Skeletal muscle tissue (tissue), 4 donors: ENCODE measurements around the gene KCTD16. TPM values are rescaled to one million over a fixed set of nuclear protein-coding genes. Genes with fewer than 3 reads are reported as not detected.

Experiments
- H3K27ac ChIP-seq: one replicate; pipeline ENCODE4 v1.7.0; 2013; ENCODE audit warnings: mild to moderate bottlenecking, low read depth, low read length, inconsistent platforms
- H3K27me3 ChIP-seq, 3 donors: one replicate each; pipeline ENCODE4 v1.7.0; 2013; ENCODE audit warnings: low read length in 3 of 3; ENCODE audit not compliant: control insufficient read depth in 3 of 3, insufficient read depth in 3 of 3
- H3K36me3 ChIP-seq, 3 donors: one replicate each; pipeline ENCODE4 v1.7.0; 2013; ENCODE audit warnings: low read length in 3 of 3; ENCODE audit not compliant: control insufficient read depth in 3 of 3, insufficient read depth in 3 of 3
- H3K4me1 ChIP-seq, 3 donors: one replicate each; pipeline ENCODE4 v1.7.0; 2013; ENCODE audit warnings: low read length in 3 of 3, mild to moderate bottlenecking in 3 of 3; ENCODE audit not compliant: control insufficient read depth in 3 of 3, insufficient read depth in 3 of 3
- H3K4me3 ChIP-seq, 3 donors: one replicate each; pipeline ENCODE4 v1.7.0; 2013; ENCODE audit warnings: low read length in 3 of 3
- H3K9ac ChIP-seq, 3 donors: one replicate each; pipeline ENCODE4 v1.7.0; 2013; ENCODE audit warnings: low read length in 3 of 3, mild to moderate bottlenecking in 3 of 3, moderate library complexity in 2 of 3, low read depth in 1 of 3
- H3K9me3 ChIP-seq, 3 donors: one replicate each; pipeline ENCODE4 v1.7.0; 2013; ENCODE audit warnings: low read length in 3 of 3; ENCODE audit not compliant: control insufficient read depth in 3 of 3
- total RNA-seq: library from RNA; depleted of rRNA; stranded (reverse); fragments of >200 nt; gene quantifications from one replicate; pipeline ENCODE4 v1.2.3, GENCODE V29; 2014
- donor health status: Osteomylitis.

KCTD16 gene
- total RNA-seq, 1 donor from 2014 or later, result under 0.01 TPM

DNA sequence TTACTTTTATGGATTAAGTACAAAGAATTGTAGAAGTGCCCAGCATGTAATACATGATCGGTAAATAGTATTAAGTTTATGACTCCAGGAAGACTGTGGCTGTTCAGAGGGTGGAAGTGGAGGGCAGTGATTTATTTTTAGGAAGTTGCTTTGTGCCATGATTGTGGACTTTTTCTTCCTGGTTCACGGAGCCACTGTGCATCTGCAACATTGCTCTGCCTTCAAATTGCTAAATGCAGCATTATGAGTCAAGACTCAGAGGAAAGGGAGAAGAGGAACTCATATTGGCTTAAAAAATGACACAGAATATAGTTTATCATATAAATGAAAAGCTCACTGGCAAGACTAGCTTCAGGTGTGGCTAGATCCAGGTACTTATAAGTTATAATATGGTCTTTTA, 301.5 kb downstream of the KCTD16 start:
- Histone ChIP-seq H3K9ac (no peak overlapping the region), H3K9me3 (no peaks in the 10 kb centered on the region), H3K36me3 (no peaks in the 10 kb centered on the region), H3K4me1 (no peaks in the 10 kb centered on the region), H3K4me3 (no peak overlapping the region), H3K27ac (no peak overlapping the region), H3K27me3 (no peaks in the 10 kb centered on the region)

DNA sequence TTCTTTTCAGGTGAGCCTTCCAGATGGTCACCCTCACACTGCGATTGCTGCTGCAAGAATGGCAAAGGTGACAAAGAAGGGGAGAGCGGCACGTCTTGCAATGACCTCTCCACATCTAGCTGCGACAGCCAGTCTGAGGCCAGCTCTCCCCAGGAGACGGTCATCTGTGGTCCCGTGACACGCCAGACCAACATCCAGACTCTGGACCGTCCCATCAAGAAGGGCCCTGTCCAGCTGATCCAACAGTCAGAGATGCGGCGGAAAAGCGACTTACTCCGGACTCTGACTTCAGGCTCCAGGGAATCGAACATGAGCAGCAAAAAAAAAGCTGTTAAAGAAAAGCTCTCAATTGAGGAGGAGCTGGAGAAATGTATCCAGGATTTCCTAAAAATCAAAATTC, 303.0 kb downstream of the KCTD16 start:
- Histone ChIP-seq H3K9me3 (no peaks in the 10 kb centered on the region), H3K27me3 (no peaks in the 10 kb centered on the region), H3K4me1 (no peaks in the 10 kb centered on the region), H3K27ac (no peak overlapping the region), H3K4me3 (no peak overlapping the region), H3K36me3 (no peaks in the 10 kb centered on the region), H3K9ac (no peak overlapping the region)

DNA sequence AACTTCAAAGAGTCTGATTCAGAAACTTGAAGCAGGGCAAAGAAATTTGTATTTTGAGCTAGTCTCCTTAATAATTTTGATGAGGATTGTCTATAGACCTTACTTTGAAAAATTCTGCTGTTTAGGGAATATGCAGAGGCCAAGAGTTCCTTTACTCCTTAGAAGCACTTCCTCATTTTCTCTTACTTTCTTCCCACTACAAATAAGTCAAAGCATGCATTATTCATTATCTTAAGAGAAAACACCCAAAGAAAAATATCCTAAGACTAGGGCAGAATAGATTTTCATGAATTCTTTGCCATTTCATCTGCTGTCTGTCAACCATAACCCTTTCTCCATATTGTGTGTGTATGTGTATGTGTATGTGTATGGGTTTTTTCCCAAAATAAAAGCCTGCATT, 307.9 kb downstream of the KCTD16 start:
- Histone ChIP-seq H3K4me1 (no peaks in the 10 kb centered on the region), H3K9me3 (no peaks in the 10 kb centered on the region), H3K36me3 (no peaks in the 10 kb centered on the region), H3K27me3 (no peaks in the 10 kb centered on the region), H3K27ac (no peak overlapping the region), H3K4me3 (no peak overlapping the region), H3K9ac (no peak overlapping the region)

DNA sequence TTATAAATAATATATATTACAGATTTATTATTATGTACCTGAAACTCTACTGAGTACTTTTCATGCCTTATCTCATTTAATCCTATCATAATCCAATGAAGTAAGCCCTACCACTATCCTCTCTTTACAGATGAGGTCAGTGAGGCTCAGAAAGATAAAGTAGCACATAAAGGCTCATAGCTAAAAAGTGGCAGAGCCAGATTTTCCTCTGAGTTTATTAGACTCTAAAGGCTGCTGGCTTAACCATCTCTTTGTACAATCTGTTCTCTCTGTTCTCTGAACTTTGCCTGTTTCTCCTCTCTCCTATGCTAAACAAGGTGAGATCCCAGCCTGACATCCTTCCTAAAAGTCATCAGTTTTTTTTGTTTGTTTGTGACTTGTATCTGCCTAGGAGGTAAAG, 311.2 kb downstream of the KCTD16 start:
- Histone ChIP-seq H3K36me3 (no peaks in the 10 kb centered on the region), H3K27ac (no peak overlapping the region), H3K4me3 (no peak overlapping the region), H3K27me3 (no peaks in the 10 kb centered on the region), H3K9me3 (no peaks in the 10 kb centered on the region), H3K4me1 (no peaks in the 10 kb centered on the region), H3K9ac (no peak overlapping the region)

DNA sequence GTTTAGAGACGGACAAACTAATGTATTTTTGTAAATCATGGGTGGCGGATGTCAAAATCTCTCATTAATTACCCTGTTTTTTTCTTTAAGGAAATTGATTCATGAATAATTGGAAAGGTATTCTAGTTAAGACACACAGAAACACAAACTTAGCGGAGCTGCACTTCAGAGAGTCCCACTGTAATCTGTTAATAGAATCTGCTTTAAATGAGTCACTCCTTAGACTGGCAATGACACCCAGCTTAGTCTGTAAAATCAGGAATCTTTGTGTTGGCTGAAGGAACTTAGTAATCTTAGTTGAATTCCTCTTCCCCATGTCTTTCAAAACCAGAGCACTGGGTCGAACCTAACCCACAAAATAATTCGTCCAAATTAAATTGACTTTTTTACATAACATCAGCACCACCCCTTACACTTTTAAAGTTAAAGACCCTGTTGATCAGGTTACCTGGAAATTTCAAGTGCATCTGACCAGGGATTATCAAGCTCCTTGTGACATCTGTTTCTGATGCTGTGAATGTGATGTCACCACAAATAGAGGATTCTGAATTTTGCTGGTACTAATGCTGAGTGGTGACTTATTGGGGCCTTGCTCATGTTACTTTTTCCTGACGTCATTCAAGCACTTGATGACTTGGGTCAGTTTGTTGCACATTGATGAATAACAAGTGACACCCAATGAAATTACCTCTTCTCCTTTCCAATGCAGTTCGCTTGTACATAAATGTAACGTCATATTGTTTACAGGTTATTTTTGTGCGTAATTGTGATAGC, 313.6 kb downstream of the KCTD16 start:
- H3K36me3 ChIP-seq, result no peaks in the 10 kb centered on the region
- H3K27ac ChIP-seq, result no peak overlapping the region
- H3K27me3 ChIP-seq, result no peaks in the 10 kb centered on the region
- no peak overlapping the region for H3K4me3 ChIP-seq
- H3K9ac ChIP-seq, result no peak overlapping the region
- no peaks in the 10 kb centered on the region for H3K4me1 ChIP-seq
- no peaks in the 10 kb centered on the region for H3K9me3 ChIP-seq

DNA sequence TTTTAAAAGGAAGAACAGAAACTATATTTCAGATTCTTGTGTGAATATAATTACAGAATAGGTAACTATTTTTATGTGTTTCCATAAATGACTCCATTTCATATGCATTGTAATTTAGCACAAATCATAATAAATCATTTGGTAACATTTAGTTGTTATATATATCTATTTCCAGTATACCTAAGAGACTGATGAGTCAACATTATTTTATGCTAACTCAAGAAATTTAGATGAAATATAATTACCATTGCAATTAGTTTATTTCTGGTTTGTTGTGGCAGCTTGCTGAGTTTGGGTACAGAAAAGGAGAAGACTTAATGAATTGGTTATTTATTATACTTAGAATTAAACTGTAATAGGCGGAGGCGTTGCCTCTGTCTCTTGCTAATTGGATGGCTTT, 314.9 kb downstream of the KCTD16 start:
- H3K27ac ChIP-seq, result no peak overlapping the region
- no peak overlapping the region for H3K9ac ChIP-seq
- H3K9me3 ChIP-seq, result no peaks in the 10 kb centered on the region
- no peaks in the 10 kb centered on the region for H3K4me1 ChIP-seq
- no peaks in the 10 kb centered on the region for H3K36me3 ChIP-seq
- no peak overlapping the region for H3K4me3 ChIP-seq
- H3K27me3 ChIP-seq, result no peaks in the 10 kb centered on the region

DNA sequence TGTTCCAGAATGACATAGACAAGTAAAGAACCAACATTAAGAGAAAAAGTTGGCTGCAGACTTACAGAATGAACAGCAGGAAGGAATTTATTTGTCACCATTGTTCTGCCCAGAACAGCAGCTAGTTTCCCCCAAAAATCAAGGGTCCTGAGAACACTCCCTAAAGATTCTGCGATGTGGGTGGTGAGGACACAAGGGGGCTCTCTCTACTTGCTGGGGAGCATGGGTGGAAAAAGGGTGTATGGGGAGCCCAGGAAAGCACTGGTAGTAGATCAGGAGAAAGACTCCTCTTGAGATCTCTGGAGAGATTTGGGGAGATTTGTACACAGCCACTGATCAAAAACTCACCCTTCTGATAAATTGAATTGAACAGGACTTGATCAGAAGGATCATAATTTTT, 316.5 kb downstream of the KCTD16 start:
- Histone ChIP-seq H3K4me3 (no peak overlapping the region), H3K9ac (no peak overlapping the region), H3K27ac (no peak overlapping the region), H3K9me3 (no peaks in the 10 kb centered on the region), H3K4me1 (no peaks in the 10 kb centered on the region), H3K27me3 (no peaks in the 10 kb centered on the region), H3K36me3 (no peaks in the 10 kb centered on the region)

DNA sequence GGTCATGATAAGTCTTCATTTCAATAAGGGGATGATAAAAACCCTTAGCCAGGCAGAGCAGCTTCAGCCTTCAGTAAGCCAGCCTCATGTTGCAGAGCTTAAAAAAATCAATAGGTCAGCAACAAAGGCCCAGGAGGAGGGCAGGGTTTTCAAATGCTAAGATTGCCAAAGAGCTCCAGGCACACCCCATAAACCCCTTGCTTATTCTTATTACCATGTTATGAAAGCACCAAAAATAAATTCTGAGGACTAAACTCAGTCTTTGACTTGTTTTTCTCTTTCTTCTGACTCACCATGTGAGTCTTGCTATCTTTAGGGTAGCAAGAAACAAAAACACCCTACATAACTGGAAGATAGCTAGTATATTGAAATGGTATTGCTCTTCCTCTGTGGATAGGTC, 317.1 kb downstream of the KCTD16 start:
- no peaks in the 10 kb centered on the region for H3K9me3 ChIP-seq
- no peak overlapping the region for H3K9ac ChIP-seq
- no peaks in the 10 kb centered on the region for H3K4me1 ChIP-seq
- H3K27me3 ChIP-seq, result no peaks in the 10 kb centered on the region
- H3K4me3 ChIP-seq, result no peak overlapping the region
- H3K36me3 ChIP-seq, result no peaks in the 10 kb centered on the region
- no peak overlapping the region for H3K27ac ChIP-seq

DNA sequence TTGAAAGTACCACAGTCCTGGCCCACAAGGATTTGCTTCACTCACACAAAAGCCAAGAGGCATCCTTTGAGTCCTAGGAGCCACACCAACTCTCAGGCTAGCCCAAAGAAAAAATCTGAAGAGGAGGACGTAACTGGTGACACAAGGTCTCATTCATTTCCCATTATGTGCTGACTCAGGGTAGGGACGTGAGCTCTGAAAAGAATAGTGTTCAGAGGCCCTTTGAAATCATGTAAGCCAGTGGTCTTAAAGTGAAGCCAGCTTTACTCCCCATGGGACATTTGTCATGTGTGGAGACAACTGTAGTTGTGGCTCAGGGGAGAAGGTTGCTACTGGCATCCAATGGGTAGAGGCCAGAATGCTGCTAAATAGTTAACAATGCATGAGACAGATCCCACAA, 332.4 kb downstream of the KCTD16 start:
- no peak overlapping the region for H3K9ac ChIP-seq
- H3K27ac ChIP-seq, result no peak overlapping the region
- no peaks in the 10 kb centered on the region for H3K9me3 ChIP-seq
- no peaks in the 10 kb centered on the region for H3K36me3 ChIP-seq
- H3K27me3 ChIP-seq, result no peaks in the 10 kb centered on the region
- no peak overlapping the region for H3K4me3 ChIP-seq
- H3K4me1 ChIP-seq, result no peaks in the 10 kb centered on the region

DNA sequence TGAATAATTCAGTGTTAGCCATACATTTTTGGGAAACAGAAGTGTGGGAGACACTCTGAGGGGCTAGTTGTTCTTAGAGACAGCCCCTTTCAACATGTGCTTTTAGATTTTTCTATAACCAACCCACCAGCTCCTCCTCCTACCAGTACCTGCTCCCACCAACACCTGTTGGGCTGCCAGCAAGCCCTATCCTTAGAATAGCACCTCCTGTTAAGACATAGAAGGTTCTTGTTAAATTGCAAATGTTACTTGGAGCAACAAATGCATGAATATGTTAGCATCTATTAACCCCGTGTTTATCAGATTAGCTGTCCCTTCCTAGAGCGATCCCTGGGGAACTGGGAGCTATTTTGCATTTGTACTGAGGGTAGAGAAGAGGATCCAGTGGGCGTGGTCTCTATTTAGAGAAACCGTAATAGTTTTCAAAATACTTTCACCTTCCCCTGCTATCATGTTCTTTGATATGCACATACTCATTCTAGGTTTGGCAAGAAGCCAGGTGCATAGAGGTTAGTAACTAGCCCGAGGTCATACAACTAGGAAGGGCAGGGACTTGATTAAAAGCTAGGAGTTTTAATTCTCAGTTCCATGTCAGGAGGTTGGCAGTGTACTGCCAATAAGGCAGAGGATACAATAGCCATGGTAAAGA, 334.4 kb downstream of the KCTD16 start:
- no peaks in the 10 kb centered on the region for H3K27me3 ChIP-seq
- H3K9ac ChIP-seq, result no peak overlapping the region
- H3K36me3 ChIP-seq, result no peaks in the 10 kb centered on the region
- no peaks in the 10 kb centered on the region for H3K4me1 ChIP-seq
- no peaks in the 10 kb centered on the region for H3K9me3 ChIP-seq
- no peak overlapping the region for H3K27ac ChIP-seq
- H3K4me3 ChIP-seq, result no peak overlapping the region
